H1 (cell line): ENCODE results near the gene FASN. TPM values are rescaled to one million over a fixed set of nuclear protein-coding genes. Genes with fewer than 3 reads are reported as not detected.

ENCODE experiments used
- CTCF ChIA-PET: fragments of 300-600 bp; sonication (Branson Sonifier 250); formaldehyde crosslinking; loops from one replicate; lab custom pipeline; 2021; ENCODE audit not compliant: partially characterized antibody; lab: Charles Lee
- POLR2A ChIA-PET: fragments of 300-600 bp; sonication (Branson Sonifier 250); formaldehyde crosslinking; loops from one replicate; lab custom pipeline; 2021; ENCODE audit warnings: inconsistent platforms; ENCODE audit not compliant: partially characterized antibody; lab: Charles Lee
- DNase-seq, 2 experiments: peaks; one replicate each; pipeline versions ENCODE4 v3.0.0 to v3.0.0-alpha.2; 2010 to 2022; ENCODE audit warnings: low spot score in 2 of 2, low read depth in 1 of 2, mixed read lengths in 1 of 2
- FAIRE-seq: peaks from 2 replicates; lab custom pipeline; 2011; peaks lifted over from hg19 to GRCh38; lab: Jason Lieb, UNC
- H2AFZ ChIP-seq: 2 replicates; pipeline ENCODE4 v1.8.1; 2012; ENCODE audit warnings: low read length, inconsistent platforms
- H2AK5ac ChIP-seq: 2 replicates; pipeline ENCODE4 v1.6.1; 2013; ENCODE audit warnings: low read depth, low read length
- H2BK120ac ChIP-seq: replicated peaks from 2 replicates; pipeline ENCODE3; 2013; ENCODE audit warnings: low read depth, low read length, inconsistent platforms
- H2BK12ac ChIP-seq: 2 replicates; pipeline ENCODE4 v1.6.1; 2013; ENCODE audit warnings: low read depth, low read length
- H2BK15ac ChIP-seq: 2 replicates; pipeline ENCODE4 v1.6.1; 2013; ENCODE audit warnings: low read length
- H2BK20ac ChIP-seq: 2 replicates; pipeline ENCODE4 v1.6.1; 2013; ENCODE audit warnings: low read length
- H2BK5ac ChIP-seq: 2 replicates; pipeline ENCODE4 v1.6.1; 2013; ENCODE audit warnings: low read depth, low read length
- H3K14ac ChIP-seq: 2 replicates; pipeline ENCODE4 v1.6.1; 2013; ENCODE audit warnings: inconsistent platforms; ENCODE audit not compliant: insufficient read length
- H3K18ac ChIP-seq: 2 replicates; pipeline ENCODE4 v1.6.1; 2013; ENCODE audit warnings: low read length; ENCODE audit errors: extremely low read depth
- H3K23ac ChIP-seq: 2 replicates; pipeline ENCODE4 v1.6.1; 2013; ENCODE audit warnings: inconsistent platforms; ENCODE audit not compliant: insufficient read length
- H3K23me2 ChIP-seq: 2 replicates; pipeline ENCODE4 v1.6.1; 2013; ENCODE audit warnings: low read depth, low read length
- H3K27ac ChIP-seq: 2 replicates; pipeline ENCODE4 v1.6.1; 2011; ENCODE audit warnings: low read depth, low read length, inconsistent platforms
- H3K27me3 ChIP-seq, 4 experiments: replicated peaks in 1 of 4; 1 replicate in 1 of 4; 2 replicates in 3 of 4; pipeline versions ENCODE4 v1.6.1 to v1.8.1; 2011 to 2013; ENCODE audit warnings: low read length in 3 of 4, mild to moderate bottlenecking in 3 of 4, inconsistent platforms in 2 of 4, mixed read lengths in 2 of 4, moderate library complexity in 1 of 4; ENCODE audit not compliant: control insufficient read depth in 3 of 4, insufficient read depth in 3 of 4; ENCODE audit errors: extremely low read depth in 1 of 4
- H3K36me3 ChIP-seq, 4 experiments: 2 replicates each; pipeline versions ENCODE4 v1.6.1 to v1.8.1; 2011 to 2013; ENCODE audit warnings: mild to moderate bottlenecking in 4 of 4, low read length in 3 of 4, moderate library complexity in 2 of 4, control low read depth in 1 of 4, inconsistent platforms in 1 of 4; ENCODE audit not compliant: insufficient read depth in 4 of 4, control insufficient read depth in 2 of 4
- H3K4ac ChIP-seq: replicated peaks from 2 replicates; pipeline ENCODE3; 2013; ENCODE audit warnings: low read length, low read depth, mixed read lengths, inconsistent platforms; ENCODE audit not compliant: insufficient read length
- H3K4me1 ChIP-seq, 4 experiments: replicated peaks in 1 of 4; 1 replicate in 1 of 4; 2 replicates in 3 of 4; pipeline versions ENCODE4 v1.6.1 to v1.8.1; 2011 to 2013; ENCODE audit warnings: low read length in 3 of 4, inconsistent platforms in 2 of 4, mixed read lengths in 1 of 4; ENCODE audit not compliant: insufficient read depth in 4 of 4, control insufficient read depth in 3 of 4
- H3K4me2 ChIP-seq, 2 experiments: 2 replicates each; pipeline versions ENCODE4 v1.6.1 to v1.8.1; 2011 to 2013; ENCODE audit warnings: low read depth in 2 of 2, low read length in 2 of 2, control low read depth in 1 of 2, inconsistent platforms in 1 of 2, mild to moderate bottlenecking in 1 of 2; ENCODE audit not compliant: insufficient read depth in 1 of 2
- H3K4me3 ChIP-seq, 4 experiments: fragments of 200-600, 300-600 bp in 1 of 4; sonication (generic), shearing (Covaris generic), sonication (Bioruptor Twin) in 1 of 4; 2 replicates each; pipeline versions ENCODE4 v1.5.1 to v1.8.1; 2011 to 2016; ENCODE audit warnings: low read length in 4 of 4, low read depth in 3 of 4, control low read depth in 2 of 4, inconsistent platforms in 2 of 4, mild to moderate bottlenecking in 2 of 4, mixed read lengths in 1 of 4, moderate library complexity in 1 of 4; ENCODE audit not compliant: insufficient read depth in 2 of 4; ENCODE audit errors: extremely low read depth in 1 of 4
- H3K56ac ChIP-seq: replicated peaks from 2 replicates; pipeline ENCODE3; 2013; ENCODE audit warnings: low read depth, mild to moderate bottlenecking, mixed read lengths, low read length, inconsistent platforms; ENCODE audit not compliant: insufficient read length
- H3K79me1 ChIP-seq: 2 replicates; pipeline ENCODE4 v1.6.1; 2013; ENCODE audit warnings: low read depth, low read length, control low read depth
- H3K79me2 ChIP-seq, 2 experiments: 2 replicates each; pipeline versions ENCODE4 v1.6.1 to v1.8.1; 2012 to 2013; ENCODE audit warnings: low read length in 2 of 2, mild to moderate bottlenecking in 2 of 2, inconsistent platforms in 1 of 2; ENCODE audit not compliant: insufficient read depth in 2 of 2, control insufficient read depth in 1 of 2
- H3K9ac ChIP-seq, 4 experiments: replicated peaks in 1 of 4; 1 replicate in 1 of 4; 2 replicates in 3 of 4; pipeline versions ENCODE4 v1.6.1 to v1.8.1; 2011 to 2013; ENCODE audit warnings: low read depth in 3 of 4, low read length in 3 of 4, control low read depth in 2 of 4, mild to moderate bottlenecking in 2 of 4, moderate library complexity in 2 of 4, inconsistent platforms in 1 of 4; ENCODE audit errors: extremely low read depth in 1 of 4
- H3K9me3 ChIP-seq, 2 experiments: 2 replicates each; pipeline versions ENCODE4 v1.6.1 to v1.8.1; 2012 to 2013; ENCODE audit warnings: mild to moderate bottlenecking in 2 of 2, moderate library complexity in 2 of 2, control low read depth in 1 of 2, inconsistent platforms in 1 of 2, low read depth in 1 of 2, low read length in 1 of 2, mixed read lengths in 1 of 2; ENCODE audit not compliant: insufficient read depth in 2 of 2
- H4K20me1 ChIP-seq, 2 experiments: replicated peaks in 1 of 2; 2 replicates each; pipeline versions ENCODE3 to v1.8.1; 2011 to 2013; ENCODE audit warnings: inconsistent platforms in 2 of 2, low read length in 2 of 2, mild to moderate bottlenecking in 1 of 2; ENCODE audit not compliant: insufficient read depth in 2 of 2, control insufficient read depth in 1 of 2
- H4K5ac ChIP-seq: 2 replicates; pipeline ENCODE4 v1.6.1; 2013; ENCODE audit warnings: low read length, low read depth, mixed read lengths, inconsistent platforms; ENCODE audit not compliant: insufficient read length
- H4K8ac ChIP-seq: 2 replicates; pipeline ENCODE4 v1.8.0; 2013; ENCODE audit warnings: mild to moderate bottlenecking, moderate library complexity, low read length, inconsistent platforms; ENCODE audit not compliant: insufficient read depth; ENCODE audit errors: extremely low read depth
- H4K91ac ChIP-seq: replicated peaks from 2 replicates; pipeline ENCODE3; 2013; ENCODE audit warnings: low read length, mixed read lengths, inconsistent platforms; ENCODE audit not compliant: insufficient read length
- EP300 ChIP-seq, 2 experiments: IDR thresholded peaks; 1 replicate in 1 of 2; 2 replicates in 1 of 2; pipeline ENCODE4 v1.6.1; 2011 to 2012; ENCODE audit warnings: low read depth in 2 of 2, low read length in 2 of 2, mild to moderate bottlenecking in 2 of 2, borderline replicate concordance in 1 of 2, inconsistent platforms in 1 of 2, moderate library complexity in 1 of 2
- SIN3A ChIP-seq, 2 experiments: IDR thresholded peaks in 1 of 2; conservative IDR thresholded peaks in 1 of 2; 2 replicates each; pipeline ENCODE4 v1.6.1; 2011 to 2012; ENCODE audit warnings: low read length in 2 of 2, improper control_type of control experiment in 1 of 2, low read depth in 1 of 2, mild to moderate bottlenecking in 1 of 2
- WGBS, 2 experiments: shearing (Covaris generic) in 1 of 2; methylation state at CpG; one replicate each; pipeline versions ENCODE4 v1.1.6 to v1.1.7; 2013 to 2015; ENCODE audit warnings: low lambda C conversion rate in 2 of 2, mixed read lengths in 2 of 2, inconsistent platforms in 1 of 2, low coverage in 1 of 2, missing lambda C conversion rate in 1 of 2; ENCODE audit not compliant: insufficient replicate concordance in 2 of 2, insufficient coverage in 1 of 2, insufficient read length in 1 of 2; ENCODE audit errors: extremely low coverage in 1 of 2, missing lambda C conversion rate in 1 of 2; 5-methylcytosine and 5-hydroxymethylcytosine counted together
- polyA plus RNA-seq, 7 experiments: library from polyadenylated mRNA; depleted of rRNA in 3 of 7; stranded (reverse) in 5 of 7; unstranded in 2 of 7; fragments of >200 nt in 5 of 7; fragments of 200-250 nt in 2 of 7; gene quantifications; 1 replicate in 5 of 7; 2 replicates in 1 of 7; 4 replicates in 1 of 7; pipeline versions ENCODE4 v1.2.1 to v1.2.3, GENCODE V29; 2011 to 2013; ENCODE audit warnings: missing spikeins in 2 of 7, mixed read lengths in 2 of 7
- total RNA-seq: library from RNA; stranded (reverse); fragmentation: NEBNext Ultra II Directional; extraction: Animal tissue kit (Norgen Biotek cat#: 25700); gene quantifications from 2 replicates; pipeline ENCODE4 v1.2.1, GENCODE V29; 2021

The FASN gene
- total and polyA plus RNA-seq, 2 of the 8 experiments (the other 6 are each of a cell fraction or from before 2014, with no cell fraction given), result 143 to 561 TPM

- Histone ChIP-seq H2BK12ac (no peak overlapping the region), H2BK120ac (no peak overlapping the region), H4K20me1 (peaks cover 4 to 21% of the 10 kb centered on the region in 2 experiments), H3K4ac (no peak overlapping the region), H2AFZ (no peak overlapping the region), H3K27me3 (no peaks in the 10 kb centered on the region), H3K18ac (no peak overlapping the region), H3K14ac (no peak overlapping the region), H3K56ac (no peak overlapping the region), H3K9ac (no peak overlapping the region), H3K23me2 (peaks cover 6% of the 10 kb centered on the region; the same call in 1 of the 2 replicates), H4K5ac (no peak overlapping the region), H3K36me3 (peaks cover 14 to 40% (median 32%) of the 10 kb centered on the region in 4 experiments), H3K79me1 (peaks cover 6% of the 10 kb centered on the region; the same call in 1 of the 2 replicates), H3K79me2 (peaks cover 0 to 12% of the 10 kb centered on the region in 2 experiments; a peak in 1 of 4 replicates), H2BK15ac (no peak overlapping the region), H4K91ac (no peak overlapping the region), H2BK5ac (no peak overlapping the region), H2AK5ac (no peak overlapping the region), H3K27ac (no peak overlapping the region), H3K9me3 (no peaks in the 10 kb centered on the region), H4K8ac (no peak overlapping the region), H3K4me1 (peaks cover 0 to 7% (median 3%) of the 10 kb centered on the region in 4 experiments; a peak in 4 of 7 replicates), H3K4me2 (no peak overlapping the region), H3K23ac (no peak overlapping the region), H3K4me3 (no peak overlapping the region), H2BK20ac (no peak overlapping the region)
- FAIRE-seq (no peak), DNase-seq (no peak)
- POLR2A ChIA-PET, result interaction anchor here (0.8 to 13.2 kb wide), 16 partner anchors 9 to 145 kb away, joined by 3 to 161 read pairs (median 4); partner anchors contain the start of genes DUS1L and RAC3
- 96% methylated on average over 23 of the region's 29 CpGs; no CpG with 5 or more reads in 1 of the 2 experiments for WGBS, 2 experiments
- CTCF ChIA-PET, result interaction anchor here (0.9 to 5.4 kb wide), 5 partner anchors 8 to 97 kb away, joined by 3 to 40 read pairs (median 3); partner anchors contain the start of genes DUS1L and RAC3
- no peak for TF ChIP-seq SIN3A (conservative IDR thresholded peaks at IDR 0.05 in 1 of 2, IDR thresholded peaks at IDR 0.05 in 1 of 2; ENCODE audit: low read depth in 1 of 2, low read length in 2 of 2)
- no peak for TF ChIP-seq EP300 (IDR thresholded peaks at IDR 0.05; ENCODE audit: borderline replicate concordance in 1 of 2, low read depth in 2 of 2, low read length in 2 of 2)
These were observed 41.1 kb downstream of the FASN start for GRCh38 chr17:82056729-82057621.
